HG02840 (cell line): ENCODE measurements around the gene MALRD1.
"Not testable (repeated sequence)": the region's sequence is repeated elsewhere in the genome, so short reads cannot be mapped to it uniquely, and the experiment has no call there.

Experiments
- ATAC-seq: cut with Tn5 transposase; IDR thresholded peaks from one replicate; pipeline ENCODE4 v1.9.1; 2021; ENCODE audit warnings: mild to moderate bottlenecking, moderate library complexity, moderate number of reproducible peaks; ENCODE audit not compliant: unreplicated experiment, low FRiP score

Gene MALRD1

GRCh38 chr10:19745672-19746071, 697.1 kb downstream of the MALRD1 start:
- ATAC-seq: no peak

GRCh38 chr10:19749185-19749729, 700.7 kb downstream of the MALRD1 start:
- no peak for ATAC-seq

GRCh38 chr10:19750972-19751371, 702.4 kb downstream of the MALRD1 start:
- no peak for ATAC-seq

- no peak for ATAC-seq
Observed at GRCh38 chr10:19756919-19757318, 708.3 kb downstream of the MALRD1 start.

- no peak for ATAC-seq
Observed at GRCh38 chr10:19762026-19762425, 713.4 kb downstream of the MALRD1 start.

GRCh38 chr10:19764111-19764510, 715.5 kb downstream of the MALRD1 start:
- ATAC-seq: no peak

- no peak for ATAC-seq
Observed at GRCh38 chr10:19767876-19768275, 719.3 kb downstream of the MALRD1 start.

GRCh38 chr10:19769826-19770225, 721.2 kb downstream of the MALRD1 start:
- ATAC-seq: not testable (repeated sequence)

- ATAC-seq: no peak
Observed at GRCh38 chr10:19772972-19773371, 724.4 kb downstream of the MALRD1 start.

- ATAC-seq: no peak
Observed at GRCh38 chr10:19775296-19775695, 726.7 kb downstream of the MALRD1 start.

GRCh38 chr10:19777806-19778205, 729.2 kb downstream of the MALRD1 start:
- no peak for ATAC-seq

GRCh38 chr10:19778996-19779395, 730.4 kb downstream of the MALRD1 start:
- ATAC-seq: no peak

GRCh38 chr10:19782430-19783089, 734.0 kb downstream of the MALRD1 start:
- ATAC-seq: no peak

GRCh38 chr10:19783721-19784120, 735.1 kb downstream of the MALRD1 start:
- ATAC-seq: no peak
